ENCODE data around the gene SCNN1A.

DNA sequence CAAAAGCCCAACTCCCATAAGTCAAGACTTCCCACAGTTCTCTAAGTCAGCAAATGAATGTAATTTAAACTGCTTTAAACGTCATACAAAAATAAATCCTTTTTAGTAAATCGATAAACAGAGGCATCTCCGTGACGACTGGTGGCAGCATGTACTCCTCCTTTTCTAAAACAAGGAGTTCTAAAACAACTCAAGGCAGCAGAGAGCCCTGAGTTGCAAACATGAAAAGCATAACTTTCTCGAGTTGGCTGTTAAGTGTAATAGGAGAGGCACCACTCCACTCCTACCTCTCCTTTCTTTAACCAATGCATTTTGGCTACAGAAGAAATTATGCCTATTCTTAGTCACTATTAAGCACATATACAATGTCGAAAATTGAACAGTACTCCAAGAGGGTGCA lies 30.6 kb upstream of the SCNN1A start:
- TF ChIP-seq EZH2 (optimal IDR thresholded peaks at IDR 0.05; ENCODE audit: low read depth, low read length): no peak
- TF ChIP-seq, protein P1, sequence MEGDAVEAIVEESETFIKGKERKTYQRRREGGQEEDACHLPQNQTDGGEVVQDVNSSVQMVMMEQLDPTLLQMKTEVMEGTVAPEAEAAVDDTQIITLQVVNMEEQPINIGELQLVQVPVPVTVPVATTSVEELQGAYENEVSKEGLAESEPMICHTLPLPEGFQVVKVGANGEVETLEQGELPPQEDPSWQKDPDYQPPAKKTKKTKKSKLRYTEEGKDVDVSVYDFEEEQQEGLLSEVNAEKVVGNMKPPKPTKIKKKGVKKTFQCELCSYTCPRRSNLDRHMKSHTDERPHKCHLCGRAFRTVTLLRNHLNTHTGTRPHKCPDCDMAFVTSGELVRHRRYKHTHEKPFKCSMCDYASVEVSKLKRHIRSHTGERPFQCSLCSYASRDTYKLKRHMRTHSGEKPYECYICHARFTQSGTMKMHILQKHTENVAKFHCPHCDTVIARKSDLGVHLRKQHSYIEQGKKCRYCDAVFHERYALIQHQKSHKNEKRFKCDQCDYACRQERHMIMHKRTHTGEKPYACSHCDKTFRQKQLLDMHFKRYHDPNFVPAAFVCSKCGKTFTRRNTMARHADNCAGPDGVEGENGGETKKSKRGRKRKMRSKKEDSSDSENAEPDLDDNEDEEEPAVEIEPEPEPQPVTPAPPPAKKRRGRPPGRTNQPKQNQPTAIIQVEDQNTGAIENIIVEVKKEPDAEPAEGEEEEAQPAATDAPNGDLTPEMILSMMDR (IDR thresholded peaks at IDR 0.05; ENCODE audit: low read length): no peak

All from MM.1S (cell line).